ENCODE measurements around the gene PRDM16.

Gene PRDM16

DNA sequence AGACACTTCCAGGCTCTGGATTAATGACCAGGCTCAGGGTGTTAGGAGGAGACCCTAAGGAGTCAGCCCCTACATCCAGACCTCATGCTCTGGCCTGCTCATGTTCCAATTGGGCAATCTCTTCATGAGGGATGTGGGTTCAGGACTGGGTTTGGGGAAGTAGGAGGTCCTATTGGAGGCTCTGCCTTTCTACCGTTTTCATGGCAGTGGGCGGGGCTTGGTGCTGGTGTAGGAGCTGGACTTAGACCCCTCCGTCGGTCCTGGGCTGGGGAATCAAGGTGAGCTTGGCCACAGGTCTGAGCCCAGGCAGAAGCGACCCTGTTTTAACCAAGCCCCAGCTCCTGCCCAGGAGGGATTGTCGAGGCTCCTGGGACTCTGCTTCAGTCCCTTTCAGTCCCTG, 123.4 kb downstream of the PRDM16 start:
- H3K9ac ChIP-seq (ENCODE audit: low read depth, low read length) = no peak overlapping the region
- H3K27ac ChIP-seq (ENCODE audit: low read depth, low read length) = no peak overlapping the region
- no peak overlapping the region for H3K4me3 ChIP-seq (ENCODE audit: low read depth, low read length)
- H3K9me3 ChIP-seq (ENCODE audit: control insufficient read depth, insufficient read depth, low read length) = peaks cover 14% of the 10 kb centered on the region
- no peaks in the 10 kb centered on the region for H3K4me1 ChIP-seq (ENCODE audit: control insufficient read depth, insufficient read depth, low read length)
- H3K36me3 ChIP-seq (ENCODE audit: control insufficient read depth, insufficient read depth, low read length) = no peaks in the 10 kb centered on the region
- no peaks in the 10 kb centered on the region for H3K27me3 ChIP-seq (ENCODE audit: control insufficient read depth, insufficient read depth, low read length)

GRCh38 chr1:3192825-3193224, 123.8 kb downstream of the PRDM16 start:
- no peaks in the 10 kb centered on the region for H3K36me3 ChIP-seq (ENCODE audit: control insufficient read depth, insufficient read depth, low read length)
- H3K4me3 ChIP-seq (ENCODE audit: low read depth, low read length) = no peak overlapping the region
- no peaks in the 10 kb centered on the region for H3K27me3 ChIP-seq (ENCODE audit: control insufficient read depth, insufficient read depth, low read length)
- H3K9ac ChIP-seq (ENCODE audit: low read depth, low read length) = no peak overlapping the region
- H3K27ac ChIP-seq (ENCODE audit: low read depth, low read length) = no peak overlapping the region
- H3K9me3 ChIP-seq (ENCODE audit: control insufficient read depth, insufficient read depth, low read length) = peaks cover 14% of the 10 kb centered on the region
- no peaks in the 10 kb centered on the region for H3K4me1 ChIP-seq (ENCODE audit: control insufficient read depth, insufficient read depth, low read length)

GRCh38 chr1:3193811-3194210, 124.8 kb downstream of the PRDM16 start:
- H3K27ac ChIP-seq (ENCODE audit: low read depth, low read length) = no peak overlapping the region

DNA sequence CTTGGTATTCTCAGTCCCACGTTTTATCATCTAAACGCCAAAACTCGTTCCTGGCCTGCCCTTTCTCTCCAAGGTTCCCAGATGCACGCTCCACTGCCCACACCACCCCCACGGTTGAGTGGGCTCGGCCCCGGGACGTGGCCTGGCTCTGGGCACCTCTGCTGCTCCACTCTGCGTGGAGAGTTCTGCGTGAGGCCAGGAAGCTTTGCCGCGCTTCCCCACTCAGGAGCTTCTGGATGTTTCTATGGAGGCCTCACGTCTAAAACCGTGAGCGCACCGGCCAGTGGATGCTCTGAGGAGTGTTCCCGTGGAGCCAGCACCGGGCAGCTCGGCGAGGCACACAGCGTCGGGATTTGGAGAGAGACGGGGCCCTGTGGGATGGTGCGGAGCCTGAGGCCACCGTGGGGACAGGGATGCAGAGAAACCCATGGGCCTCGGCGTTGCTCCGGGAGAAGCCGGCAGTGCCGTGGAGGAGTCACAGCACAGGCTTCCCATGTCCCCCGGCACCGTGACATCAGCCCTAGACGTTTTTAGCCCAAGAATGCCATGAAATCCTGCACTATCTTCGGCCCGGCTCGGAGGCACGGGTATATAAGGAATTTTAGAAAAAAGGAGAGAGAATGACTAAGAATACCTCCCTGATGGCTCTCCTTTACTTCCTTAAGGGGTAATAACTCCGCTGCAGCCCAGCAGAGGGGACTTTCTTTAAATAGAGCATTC, 125.9 kb downstream of the PRDM16 start:
- Histone ChIP-seq H3K9ac (ENCODE audit: low read depth, low read length) (no peak overlapping the region), H3K36me3 (ENCODE audit: control insufficient read depth, insufficient read depth, low read length) (no peaks in the 10 kb centered on the region), H3K4me1 (ENCODE audit: control insufficient read depth, insufficient read depth, low read length) (no peaks in the 10 kb centered on the region), H3K4me3 (ENCODE audit: low read depth, low read length) (no peak overlapping the region), H3K27me3 (ENCODE audit: control insufficient read depth, insufficient read depth, low read length) (no peaks in the 10 kb centered on the region), H3K27ac (ENCODE audit: low read depth, low read length) (no peak overlapping the region), H3K9me3 (ENCODE audit: control insufficient read depth, insufficient read depth, low read length) (peaks cover 14% of the 10 kb centered on the region)

More at GRCh38 chr1:3193811-3194210, 124.8 kb downstream of the PRDM16 start:
- Histone ChIP-seq H3K27me3 (ENCODE audit: control insufficient read depth, insufficient read depth, low read length) (no peaks in the 10 kb centered on the region), H3K9ac (ENCODE audit: low read depth, low read length) (no peak overlapping the region), H3K36me3 (ENCODE audit: control insufficient read depth, insufficient read depth, low read length) (no peaks in the 10 kb centered on the region), H3K4me3 (ENCODE audit: low read depth, low read length) (no peak overlapping the region), H3K4me1 (ENCODE audit: control insufficient read depth, insufficient read depth, low read length) (no peaks in the 10 kb centered on the region), H3K9me3 (ENCODE audit: control insufficient read depth, insufficient read depth, low read length) (peaks cover 14% of the 10 kb centered on the region)

- Histone ChIP-seq H3K27me3 (ENCODE audit: control insufficient read depth, insufficient read depth, low read length) (no peaks in the 10 kb centered on the region), H3K9me3 (ENCODE audit: control insufficient read depth, insufficient read depth, low read length) (peaks cover 14% of the 10 kb centered on the region), H3K9ac (ENCODE audit: low read depth, low read length) (no peak overlapping the region), H3K4me3 (ENCODE audit: low read depth, low read length) (no peak overlapping the region), H3K36me3 (ENCODE audit: control insufficient read depth, insufficient read depth, low read length) (no peaks in the 10 kb centered on the region), H3K27ac (ENCODE audit: low read depth, low read length) (no peak overlapping the region), H3K4me1 (ENCODE audit: control insufficient read depth, insufficient read depth, low read length) (no peaks in the 10 kb centered on the region)
These were observed 126.4 kb downstream of the PRDM16 start for GRCh38 chr1:3195480-3195815.

DNA sequence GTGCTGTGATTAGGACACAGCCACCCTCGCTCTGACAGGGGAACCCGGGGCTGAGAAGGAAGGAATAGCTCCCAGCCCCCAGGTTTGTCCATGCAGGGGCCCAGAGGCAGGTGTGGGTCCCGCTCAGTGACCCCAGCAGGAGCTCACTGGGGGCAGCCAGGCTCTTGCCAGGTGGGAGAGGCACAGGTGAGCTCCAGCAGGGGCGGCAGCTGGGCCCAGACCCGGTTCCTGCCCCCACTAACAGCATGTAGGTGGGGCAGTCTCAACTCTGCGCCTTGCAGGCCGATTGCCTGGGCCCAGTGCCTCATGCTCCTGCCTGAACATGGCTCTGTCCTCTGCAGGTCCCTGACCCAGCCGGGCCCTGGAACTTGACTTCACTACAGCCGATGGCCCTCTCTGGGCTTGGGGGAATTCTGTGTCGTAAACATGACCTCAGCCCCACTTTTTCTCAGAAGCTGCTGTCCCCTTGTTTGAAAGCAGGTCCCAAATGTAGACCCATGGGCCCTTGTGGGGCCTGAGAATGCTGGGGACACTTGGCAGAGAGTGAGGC, 127.0 kb downstream of the PRDM16 start:
- H3K4me1 ChIP-seq (ENCODE audit: control insufficient read depth, insufficient read depth, low read length) = no peaks in the 10 kb centered on the region

GRCh38 chr1:3196577-3197245, 127.7 kb downstream of the PRDM16 start:
- no peak overlapping the region for H3K9ac ChIP-seq (ENCODE audit: low read depth, low read length)
- no peak overlapping the region for H3K27ac ChIP-seq (ENCODE audit: low read depth, low read length)
- no peaks in the 10 kb centered on the region for H3K27me3 ChIP-seq (ENCODE audit: control insufficient read depth, insufficient read depth, low read length)
- H3K9me3 ChIP-seq (ENCODE audit: control insufficient read depth, insufficient read depth, low read length) = peaks cover 8% of the 10 kb centered on the region
- no peak overlapping the region for H3K4me3 ChIP-seq (ENCODE audit: low read depth, low read length)
- no peaks in the 10 kb centered on the region for H3K4me1 ChIP-seq (ENCODE audit: control insufficient read depth, insufficient read depth, low read length)
- no peaks in the 10 kb centered on the region for H3K36me3 ChIP-seq (ENCODE audit: control insufficient read depth, insufficient read depth, low read length)

More for the DNA sequence above, 127.0 kb downstream of the PRDM16 start:
- Histone ChIP-seq H3K9ac (ENCODE audit: low read depth, low read length) (no peak overlapping the region), H3K27ac (ENCODE audit: low read depth, low read length) (no peak overlapping the region), H3K36me3 (ENCODE audit: control insufficient read depth, insufficient read depth, low read length) (no peaks in the 10 kb centered on the region), H3K9me3 (ENCODE audit: control insufficient read depth, insufficient read depth, low read length) (peaks cover 14% of the 10 kb centered on the region), H3K27me3 (ENCODE audit: control insufficient read depth, insufficient read depth, low read length) (no peaks in the 10 kb centered on the region), H3K4me3 (ENCODE audit: low read depth, low read length) (no peak overlapping the region)

GRCh38 chr1:3197781-3198316, 128.8 kb downstream of the PRDM16 start:
- Histone ChIP-seq H3K27me3 (ENCODE audit: control insufficient read depth, insufficient read depth, low read length) (no peaks in the 10 kb centered on the region), H3K9me3 (ENCODE audit: control insufficient read depth, insufficient read depth, low read length) (no peaks in the 10 kb centered on the region), H3K4me1 (ENCODE audit: control insufficient read depth, insufficient read depth, low read length) (no peaks in the 10 kb centered on the region), H3K4me3 (ENCODE audit: low read depth, low read length) (no peak overlapping the region), H3K36me3 (ENCODE audit: control insufficient read depth, insufficient read depth, low read length) (no peaks in the 10 kb centered on the region), H3K27ac (ENCODE audit: low read depth, low read length) (no peak overlapping the region), H3K9ac (ENCODE audit: low read depth, low read length) (no peak overlapping the region)

DNA sequence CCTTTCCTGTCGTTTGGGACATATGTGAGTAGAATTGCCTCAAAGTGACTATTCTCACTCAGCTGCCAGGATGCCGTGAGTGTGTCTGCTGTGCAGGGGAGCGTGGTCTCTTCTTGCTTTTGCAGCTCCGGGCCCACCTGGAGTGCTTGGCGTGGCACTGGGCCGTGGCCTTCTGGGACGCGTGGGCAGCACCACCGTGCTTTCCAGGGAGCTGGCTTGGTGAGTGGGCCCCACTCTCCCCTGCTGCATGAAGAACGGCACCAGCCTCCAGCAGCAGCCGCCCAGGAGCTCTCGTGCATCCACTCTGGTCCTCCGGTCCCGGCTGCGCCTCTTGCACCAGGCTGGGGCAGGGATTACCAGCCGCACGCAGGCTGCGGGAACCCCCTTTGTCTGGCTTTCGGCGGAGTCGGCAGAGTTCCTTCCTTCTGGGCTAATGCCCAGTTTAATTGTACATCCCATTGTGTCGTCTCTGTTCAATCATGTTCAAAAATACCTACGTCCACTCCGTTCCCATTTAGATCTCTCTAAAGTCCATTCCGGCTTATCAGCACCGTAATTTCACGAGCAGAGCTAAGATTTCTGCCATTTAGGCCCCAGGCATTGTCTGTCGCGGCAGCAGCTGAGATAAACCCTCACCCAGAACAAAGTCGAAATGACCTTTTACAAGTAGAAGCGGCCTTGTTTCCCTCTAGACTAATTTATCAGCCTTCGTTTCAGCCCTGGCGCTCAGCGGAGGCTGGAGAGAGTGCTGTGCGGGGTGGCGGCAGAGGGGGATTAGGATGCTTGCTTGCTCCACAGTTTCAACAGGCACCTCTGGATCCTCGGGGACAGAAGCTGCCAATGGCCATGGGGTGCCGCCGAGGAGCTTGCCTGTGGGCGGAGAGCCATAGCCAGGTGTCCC, 129.6 kb downstream of the PRDM16 start:
- Histone ChIP-seq H3K27me3 (ENCODE audit: control insufficient read depth, insufficient read depth, low read length) (no peaks in the 10 kb centered on the region), H3K4me1 (ENCODE audit: control insufficient read depth, insufficient read depth, low read length) (no peaks in the 10 kb centered on the region), H3K9me3 (ENCODE audit: control insufficient read depth, insufficient read depth, low read length) (no peaks in the 10 kb centered on the region), H3K27ac (ENCODE audit: low read depth, low read length) (no peak overlapping the region), H3K4me3 (ENCODE audit: low read depth, low read length) (no peak overlapping the region), H3K9ac (ENCODE audit: low read depth, low read length) (no peak overlapping the region), H3K36me3 (ENCODE audit: control insufficient read depth, insufficient read depth, low read length) (no peaks in the 10 kb centered on the region)

DNA sequence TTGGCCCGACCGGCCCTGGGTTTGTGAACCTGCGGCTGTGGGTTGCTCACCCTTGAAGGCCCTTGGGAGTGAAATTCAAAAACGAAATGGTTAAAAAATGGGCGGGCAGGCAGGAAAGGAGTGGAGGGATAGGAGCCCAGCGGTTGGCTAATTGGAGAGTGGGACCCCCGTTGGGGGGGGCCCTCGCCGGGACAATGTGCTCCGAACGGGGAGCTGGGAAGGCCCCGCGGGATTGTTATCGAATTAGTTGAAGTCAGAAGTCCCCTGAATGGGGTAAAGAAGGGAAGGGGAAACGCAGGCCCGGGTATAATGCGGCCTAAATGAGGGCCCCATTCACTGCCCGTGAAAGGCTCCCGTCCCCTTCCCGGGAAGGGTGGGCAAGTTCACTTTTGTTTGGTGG, 135.7 kb downstream of the PRDM16 start:
- no peaks in the 10 kb centered on the region for H3K36me3 ChIP-seq (ENCODE audit: control insufficient read depth, insufficient read depth, low read length)
- H3K4me1 ChIP-seq (ENCODE audit: control insufficient read depth, insufficient read depth, low read length) = peaks cover 6% of the 10 kb centered on the region; the same call in 1 of the 2 replicates
- H3K9ac ChIP-seq (ENCODE audit: low read depth, low read length) = no peak overlapping the region
- no peak overlapping the region for H3K4me3 ChIP-seq (ENCODE audit: low read depth, low read length)
- H3K27ac ChIP-seq (ENCODE audit: low read depth, low read length) = no peak overlapping the region
- no peaks in the 10 kb centered on the region for H3K9me3 ChIP-seq (ENCODE audit: control insufficient read depth, insufficient read depth, low read length)
- no peaks in the 10 kb centered on the region for H3K27me3 ChIP-seq (ENCODE audit: control insufficient read depth, insufficient read depth, low read length)
